ENCODE measurements around the gene CDIP1. TPM values are rescaled to one million over a fixed set of nuclear protein-coding genes. Genes with fewer than 3 reads are reported as not detected.

CDIP1 gene
- total and polyA plus RNA-seq, 2 donors from 2014 or later: 40.8 to 80.4 TPM

GRCh38 chr16:4513086-4513860 lies 25.3 kb downstream of the CDIP1 start:
- DNase-seq: peak in 1 of 5 donors; percentile 24
- Histone ChIP-seq H3K9me3 (ENCODE audit: control insufficient read depth in 2 of 3, insufficient read depth in 1 of 3, low read length in 3 of 3) (no peaks in the 10 kb centered on the region), H3K4me1 (ENCODE audit: control insufficient read depth in 2 of 3, insufficient read depth in 2 of 3, low read depth in 1 of 3, low read length in 3 of 3) (peaks cover 0 to 22% (median 20%) of the 10 kb centered on the region in 3 donors), H3K36me3 (ENCODE audit: control insufficient read depth in 2 of 3, insufficient read depth in 3 of 3, low read length in 3 of 3) (peaks cover 0 to 42% (median 19%) of the 10 kb centered on the region in 3 donors), H3K4me3 (ENCODE audit: low read length in 3 of 3) (no peak overlapping the region), H3K27me3 (ENCODE audit: control insufficient read depth, insufficient read depth, low read length) (no peaks in the 10 kb centered on the region), H3K9ac (ENCODE audit: low read length in 3 of 3) (no peak overlapping the region), H3K27ac (ENCODE audit: low read depth in 2 of 2, low read length in 2 of 2) (no peak overlapping the region)
- no peak for TF ChIP-seq CTCF (IDR thresholded peaks at IDR 0.05; ENCODE audit: borderline replicate concordance, extremely low read depth, insufficient read depth)
- intact Hi-C loops (cut with DNase I): no loop called here
- FAIRE-seq: no peak

GRCh38 chr16:4512473-4512872 lies 26.1 kb downstream of the CDIP1 start:
- Histone ChIP-seq H3K27ac (ENCODE audit: low read depth in 2 of 2, low read length in 2 of 2) (no peak overlapping the region), H3K4me1 (ENCODE audit: control insufficient read depth in 2 of 3, insufficient read depth in 2 of 3, low read depth in 1 of 3, low read length in 3 of 3) (peaks cover 0 to 28% (median 25%) of the 10 kb centered on the region in 3 donors), H3K27me3 (ENCODE audit: control insufficient read depth, insufficient read depth, low read length) (no peaks in the 10 kb centered on the region), H3K4me3 (ENCODE audit: low read length in 3 of 3) (no peak overlapping the region), H3K9me3 (ENCODE audit: control insufficient read depth in 2 of 3, insufficient read depth in 1 of 3, low read length in 3 of 3) (no peaks in the 10 kb centered on the region), H3K9ac (ENCODE audit: low read length in 3 of 3) (no peak overlapping the region), H3K36me3 (ENCODE audit: control insufficient read depth in 2 of 3, insufficient read depth in 3 of 3, low read length in 3 of 3) (peaks cover 0 to 50% (median 26%) of the 10 kb centered on the region in 3 donors)
- DNase-seq (no peak), FAIRE-seq (no peak)
- TF ChIP-seq CTCF (IDR thresholded peaks at IDR 0.05; ENCODE audit: borderline replicate concordance, extremely low read depth, insufficient read depth): no peak
- intact Hi-C loops (cut with DNase I): no loop called here

- FAIRE-seq (no peak), DNase-seq (peak in 4 of 5 donors; percentile 60 to 78 (median 72))
- Histone ChIP-seq H3K9me3 (ENCODE audit: control insufficient read depth in 2 of 3, insufficient read depth in 1 of 3, low read length in 3 of 3) (no peaks in the 10 kb centered on the region), H3K4me3 (ENCODE audit: low read length in 3 of 3) (no peak overlapping the region), H3K9ac (ENCODE audit: low read length in 3 of 3) (no peak overlapping the region), H3K36me3 (ENCODE audit: control insufficient read depth in 2 of 3, insufficient read depth in 3 of 3, low read length in 3 of 3) (peaks cover 0 to 51% (median 28%) of the 10 kb centered on the region in 3 donors), H3K27ac (ENCODE audit: low read depth in 2 of 2, low read length in 2 of 2) (peak overlapping the region in 1 of 2 donors; percentile 22), H3K4me1 (ENCODE audit: control insufficient read depth in 2 of 3, insufficient read depth in 2 of 3, low read depth in 1 of 3, low read length in 3 of 3) (peaks cover 0 to 28% (median 25%) of the 10 kb centered on the region in 3 donors), H3K27me3 (ENCODE audit: control insufficient read depth, insufficient read depth, low read length) (no peaks in the 10 kb centered on the region)
- intact Hi-C loops (cut with DNase I): no loop called here
- TF ChIP-seq CTCF (IDR thresholded peaks at IDR 0.05; ENCODE audit: borderline replicate concordance, extremely low read depth, insufficient read depth): peak; percentile 58
These were observed 27.0 kb downstream of the CDIP1 start for GRCh38 chr16:4511441-4512082.
